Measurements from ENCODE around the gene TPPP2. TPM values are rescaled to one million over a fixed set of nuclear protein-coding genes. Genes with fewer than 3 reads are reported as not detected.

Gene TPPP2
- total RNA-seq, 1 experiment from 2014 or later, result not detected

DNA sequence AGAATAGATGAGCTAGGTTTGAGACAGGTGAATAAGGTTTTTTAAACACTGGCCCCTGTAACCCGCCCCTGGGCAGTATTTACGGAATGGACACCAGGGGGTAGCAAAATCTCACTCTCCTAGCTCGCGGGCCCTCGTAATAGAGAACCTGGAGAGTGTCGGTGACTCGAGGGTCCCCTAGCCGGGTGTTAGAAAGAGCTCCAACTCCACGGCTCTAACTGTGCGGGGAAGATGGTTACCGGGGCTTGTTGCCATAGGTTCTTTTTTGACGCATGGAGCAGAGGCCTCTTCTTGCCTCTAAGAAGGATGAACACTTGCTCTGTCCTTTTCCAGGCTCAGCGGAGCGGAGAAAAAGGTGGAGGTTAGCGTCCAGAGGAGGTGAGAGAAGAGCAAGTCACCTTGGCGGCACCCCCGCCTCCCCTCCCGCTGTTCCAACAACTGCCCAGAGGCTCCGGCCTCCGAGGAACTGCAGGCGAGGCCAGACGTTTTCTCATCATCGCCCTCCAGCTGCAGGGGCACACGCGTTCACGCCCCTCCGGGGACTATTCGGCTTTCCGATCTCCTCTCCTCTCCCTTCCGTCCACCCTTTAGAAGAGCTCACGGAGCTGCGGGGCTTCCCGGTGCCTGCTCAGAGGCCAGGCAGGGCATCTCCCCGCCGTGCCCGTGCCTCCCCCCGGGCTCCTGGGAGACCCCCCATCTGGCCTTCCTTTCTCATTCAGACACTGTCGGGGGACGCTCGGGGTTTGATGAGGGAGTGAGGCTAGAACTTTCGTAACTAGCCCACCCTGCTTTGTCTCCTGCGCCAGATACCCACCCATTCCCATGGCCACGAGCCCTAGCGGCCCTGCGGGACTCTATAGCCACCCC, 38.7 kb downstream of the TPPP2 start:
- Histone ChIP-seq H3K9me2 (replicated peaks; ENCODE audit: low read length) (no peaks in the 10 kb centered on the region), H2AFZ (ENCODE audit: low read length) (peak overlapping the region; percentile 63), H4K20me1 (ENCODE audit: low read length) (no peaks in the 10 kb centered on the region), H3K9ac (ENCODE audit: low read length) (no peak overlapping the region), H3K9me3 (ENCODE audit: low read length) (no peaks in the 10 kb centered on the region), H3K36me3 (ENCODE audit: low read depth, low read length) (no peaks in the 10 kb centered on the region), H3F3A (ENCODE audit: low read length, unreplicated experiment) (no peaks in the 10 kb centered on the region), H3K4me1 (ENCODE audit: insufficient read depth, low read length) (peaks cover 6% of the 10 kb centered on the region; the same call in 1 of the 2 replicates), H3K4me3 (ENCODE audit: low read length) (peak overlapping the region; percentile 72; the same call in 1 of the 2 replicates), H3K79me2 (ENCODE audit: low read length) (no peaks in the 10 kb centered on the region), H3K4me2 (ENCODE audit: low read length) (peak overlapping the region; percentile 93), H3K27ac (ENCODE audit: low read length) (no peak overlapping the region), H3K27me3 (ENCODE audit: low read length) (peaks cover 60% of the 10 kb centered on the region)
- CTCF ChIA-PET, result interaction anchor here (0.6 to 1.6 kb wide), 7 partner anchors 8 to 54 kb away, joined by 3 to 34 read pairs (median 4); no protein-coding TSS in a partner anchor
- no TSS peak for BruUV-seq (replicated peaks)
- POLR2A ChIA-PET (ENCODE audit: unreplicated experiment), result no interaction called here
- ATAC-seq (peak; percentile 59), DNase-seq (peak; percentile 61)
- intact Hi-C loops (cut with micrococcal nuclease), result loop anchor here (1.0 kb wide), 1 partner anchor 36 kb away; no protein-coding TSS in a partner anchor
- TF ChIP-seq, protein P1, sequence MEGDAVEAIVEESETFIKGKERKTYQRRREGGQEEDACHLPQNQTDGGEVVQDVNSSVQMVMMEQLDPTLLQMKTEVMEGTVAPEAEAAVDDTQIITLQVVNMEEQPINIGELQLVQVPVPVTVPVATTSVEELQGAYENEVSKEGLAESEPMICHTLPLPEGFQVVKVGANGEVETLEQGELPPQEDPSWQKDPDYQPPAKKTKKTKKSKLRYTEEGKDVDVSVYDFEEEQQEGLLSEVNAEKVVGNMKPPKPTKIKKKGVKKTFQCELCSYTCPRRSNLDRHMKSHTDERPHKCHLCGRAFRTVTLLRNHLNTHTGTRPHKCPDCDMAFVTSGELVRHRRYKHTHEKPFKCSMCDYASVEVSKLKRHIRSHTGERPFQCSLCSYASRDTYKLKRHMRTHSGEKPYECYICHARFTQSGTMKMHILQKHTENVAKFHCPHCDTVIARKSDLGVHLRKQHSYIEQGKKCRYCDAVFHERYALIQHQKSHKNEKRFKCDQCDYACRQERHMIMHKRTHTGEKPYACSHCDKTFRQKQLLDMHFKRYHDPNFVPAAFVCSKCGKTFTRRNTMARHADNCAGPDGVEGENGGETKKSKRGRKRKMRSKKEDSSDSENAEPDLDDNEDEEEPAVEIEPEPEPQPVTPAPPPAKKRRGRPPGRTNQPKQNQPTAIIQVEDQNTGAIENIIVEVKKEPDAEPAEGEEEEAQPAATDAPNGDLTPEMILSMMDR (conservative IDR thresholded peaks at IDR 0.05; ENCODE audit: low read depth, low read length), result peak; percentile 68
- TF ChIP-seq EZH2phosphoT487 (IDR thresholded peaks at IDR 0.05; ENCODE audit: borderline replicate concordance, low read length) (no peak), EZH2 (IDR thresholded peaks at IDR 0.05; ENCODE audit: low read length, unreplicated experiment) (no peak)

DNA sequence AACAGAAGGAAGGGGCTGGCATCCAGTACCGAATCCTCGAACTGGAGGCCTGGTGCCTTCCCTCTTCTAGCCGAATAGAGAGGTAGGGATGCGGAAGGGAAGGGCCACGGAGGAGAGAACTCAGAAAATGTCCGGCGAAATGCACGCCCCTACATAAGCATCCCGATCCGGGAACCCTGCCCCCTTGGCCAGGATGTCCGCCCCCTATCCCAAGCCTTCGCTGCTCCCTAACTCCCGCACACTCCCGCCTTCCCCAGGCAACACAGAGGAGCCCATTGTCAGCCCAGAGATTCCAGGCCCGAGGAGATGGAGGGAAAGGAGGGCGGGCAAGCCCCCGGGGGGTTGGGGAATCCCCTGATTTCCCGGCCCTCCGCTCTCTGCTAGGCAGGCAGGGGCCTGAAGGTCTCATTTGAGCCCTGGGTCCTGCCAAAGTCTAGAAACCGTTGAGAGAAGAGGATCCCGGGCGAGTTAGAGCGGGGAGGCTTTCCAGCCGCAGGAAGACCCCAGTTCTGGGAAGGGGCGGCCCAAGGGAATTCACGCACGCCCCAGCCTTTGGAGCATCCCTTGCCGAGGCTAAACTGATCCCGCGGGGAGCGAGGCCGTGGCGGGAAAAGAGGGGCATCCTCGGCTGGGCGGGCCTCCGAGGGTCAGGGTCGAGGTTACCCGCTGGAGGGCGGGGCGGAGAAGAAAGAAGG, 39.5 kb downstream of the TPPP2 start:
- ChIA-PET CTCF (interaction anchor here (1.1 to 1.6 kb wide), 3 partner anchors 35 to 54 kb away, joined by 4 to 34 read pairs (median 7); no protein-coding TSS in a partner anchor), POLR2A (ENCODE audit: unreplicated experiment) (no interaction called here)
- no peaks in the 10 kb centered on the region for H3K79me2 ChIP-seq (ENCODE audit: low read length)
- H3K9me3 ChIP-seq (ENCODE audit: low read length), result no peaks in the 10 kb centered on the region
- H3F3A ChIP-seq (ENCODE audit: low read length, unreplicated experiment), result no peaks in the 10 kb centered on the region
- H3K36me3 ChIP-seq (ENCODE audit: low read depth, low read length), result no peaks in the 10 kb centered on the region
- DNase-seq (no peak), ATAC-seq (peak; percentile 4)
- H3K4me1 ChIP-seq (ENCODE audit: insufficient read depth, low read length), result peaks cover 6% of the 10 kb centered on the region; the same call in 1 of the 2 replicates
- H3K9me2 ChIP-seq (replicated peaks; ENCODE audit: low read length), result no peaks in the 10 kb centered on the region
- H3K27ac ChIP-seq (ENCODE audit: low read length), result no peak overlapping the region
- BruUV-seq (replicated peaks), result no TSS peak
- H4K20me1 ChIP-seq (ENCODE audit: low read length), result no peaks in the 10 kb centered on the region
- peak overlapping the region; percentile 63 for H2AFZ ChIP-seq (ENCODE audit: low read length)
- H3K27me3 ChIP-seq (ENCODE audit: low read length), result peaks cover 56% of the 10 kb centered on the region
- H3K4me3 ChIP-seq (ENCODE audit: low read length), result peak overlapping the region; percentile 72
- H3K4me2 ChIP-seq (ENCODE audit: low read length), result peak overlapping the region; percentile 93
- no peak overlapping the region for H3K9ac ChIP-seq (ENCODE audit: low read length)
- intact Hi-C loops (cut with micrococcal nuclease), result no loop called here
- peak; percentile 46; the same call in 1 of the 2 replicates for TF ChIP-seq EZH2phosphoT487 (IDR thresholded peaks at IDR 0.05; ENCODE audit: borderline replicate concordance, low read length)
- TF ChIP-seq, protein P1 (conservative IDR thresholded peaks at IDR 0.05; ENCODE audit: low read depth, low read length), result no peak
- TF ChIP-seq EZH2 (IDR thresholded peaks at IDR 0.05; ENCODE audit: low read length, unreplicated experiment), result peak; percentile 61
